Activated CD4-positive, alpha-beta memory T cell treated with anti-CD3 and anti-CD28 coated beads for 36 hours (primary cell): ENCODE data around the gene DNAAF2. TPM values are rescaled to one million over a fixed set of nuclear protein-coding genes. Genes with fewer than 3 reads are reported as not detected.
"Not testable (repeated sequence)": the region's sequence is repeated elsewhere in the genome, so short reads cannot be mapped to it uniquely, and the experiment has no call there.

Source experiments
- CTCF ChIA-PET: fragments of 350-600 bp; sonication (Branson Sonifier 250); formaldehyde crosslinking; loops from one replicate; lab custom pipeline; 2021; ENCODE audit warnings: antibody characterized with exemption, inconsistent platforms; lab: Charles Lee
- POLR2A ChIA-PET: fragments of 350-600 bp; sonication (Branson Sonifier 250); formaldehyde crosslinking; loops from one replicate; lab custom pipeline; 2021; ENCODE audit warnings: antibody characterized with exemption; lab: Charles Lee
- DNase-seq: peaks from one replicate; pipeline ENCODE4 v3.0.0-alpha.2; 2020
- H3K27ac Mint-ChIP-seq: one replicate; pipeline ENCODE4 v1.8.0; 2021; ENCODE audit warnings: mixed read lengths
- H3K27me3 Mint-ChIP-seq: one replicate; pipeline ENCODE4 v1.8.0; 2021; ENCODE audit warnings: mixed read lengths
- H3K36me3 Mint-ChIP-seq: one replicate; pipeline ENCODE4 v1.8.0; 2021; ENCODE audit warnings: mixed read lengths
- H3K4me1 Mint-ChIP-seq: one replicate; pipeline ENCODE4 v1.8.0; 2021; ENCODE audit warnings: low read depth, mixed read lengths
- H3K4me3 Mint-ChIP-seq: one replicate; pipeline ENCODE4 v1.8.0; 2021; ENCODE audit warnings: mild to moderate bottlenecking, mixed read lengths
- H3K9me3 Mint-ChIP-seq: one replicate; pipeline ENCODE4 v1.8.0; 2021; ENCODE audit warnings: mixed read lengths
- intact Hi-C: fragments of 100-400 bp; cut with micrococcal nuclease; formaldehyde crosslinking; loops from one replicate; pipeline ENCODE4 v1.15.1; 2023
- total RNA-seq, 2 experiments: library from RNA; stranded (reverse); gene quantifications; one replicate each; pipeline ENCODE4 v1.2.3, GENCODE V29; 2021

The DNAAF2 gene
- total RNA-seq, 2 experiments from 2014 or later, result 9.9 to 10.4 TPM

- ChIA-PET POLR2A (interaction anchor here (0.9 to 2.9 kb wide), 7 partner anchors 12 to 170 kb away, joined by 3 to 44 read pairs (median 5); partner anchors contain the start of genes KLHDC2, MGAT2, RPL36AL and RPS29), CTCF (interaction anchor here (1.8 to 2.7 kb wide), 3 partner anchors 12 to 36 kb away, joined by 9 to 18 read pairs (median 10); partner anchors contain the start of genes DNAAF2, MGAT2, RPL36AL and RPS29)
- peaks cover 21% of the 10 kb centered on the region for H3K36me3 Mint-ChIP-seq
- DNase-seq, result no peak
- no peaks in the 10 kb centered on the region for H3K27me3 Mint-ChIP-seq
- peaks cover 18% of the 10 kb centered on the region for H3K4me1 Mint-ChIP-seq
- peak overlapping the region; percentile 97 for H3K27ac Mint-ChIP-seq
- H3K4me3 Mint-ChIP-seq, result peak overlapping the region; percentile 96
- H3K9me3 Mint-ChIP-seq, result no peaks in the 10 kb centered on the region
- intact Hi-C loops, result loop anchor here (1.0 kb wide), 3 partner anchors 12 to 36 kb away; partner anchors contain the start of genes MGAT2, RPL36AL and RPS29
Observed at GRCh38 chr14:49598189-49598484, 36.9 kb downstream of the DNAAF2 start.

DNA sequence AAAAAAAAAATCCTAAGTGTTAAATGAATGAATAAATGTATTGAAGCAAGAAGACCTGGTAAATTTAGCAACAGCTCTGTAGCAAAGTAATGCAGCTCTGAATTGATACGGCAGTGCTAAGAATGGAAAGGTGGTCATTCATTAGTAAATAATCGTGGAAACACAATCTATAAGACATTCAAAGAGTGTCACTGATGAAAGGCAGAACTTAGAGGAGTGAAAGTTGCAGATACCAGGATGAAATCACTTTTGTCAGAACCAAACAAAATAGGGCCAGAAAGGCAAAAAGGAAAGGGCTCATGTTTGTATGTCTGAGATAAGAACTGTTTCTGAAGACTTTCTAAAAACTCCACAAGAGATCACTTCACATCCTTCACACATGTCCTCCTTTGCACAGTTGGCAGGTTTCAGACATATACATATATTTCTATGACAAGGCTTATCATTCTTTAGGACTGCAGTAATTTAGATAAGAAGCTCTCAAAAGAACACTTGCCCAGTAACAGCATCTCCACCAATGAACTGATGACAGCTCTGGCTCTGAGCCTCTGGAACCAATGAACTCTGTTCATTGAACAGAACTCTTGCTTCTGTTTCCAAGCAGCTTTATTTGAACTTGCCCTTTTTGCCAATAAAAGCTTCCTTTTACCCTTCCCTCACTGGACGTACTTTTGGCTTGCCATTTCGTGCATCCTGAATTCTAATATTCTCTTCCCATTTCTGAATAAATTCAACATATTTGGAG, 40.5 kb downstream of the DNAAF2 start:
- peaks cover 10% of the 10 kb centered on the region for H3K36me3 Mint-ChIP-seq
- H3K4me3 Mint-ChIP-seq, result no peak overlapping the region
- POLR2A ChIA-PET, result interaction anchor here (0.8 to 2.4 kb wide), 2 partner anchors 8 to 26 kb away, joined by 3 to 10 read pairs; partner anchors contain the start of genes MGAT2, RPL36AL and RPS29
- H3K27me3 Mint-ChIP-seq, result no peaks in the 10 kb centered on the region
- no peaks in the 10 kb centered on the region for H3K9me3 Mint-ChIP-seq
- no peak for DNase-seq
- CTCF ChIA-PET, result interaction anchor here (1.0 to 1.6 kb wide), 2 partner anchors 8 to 133 kb away, joined by 3 to 14 read pairs; partner anchors contain the start of gene RPS29
- no peak overlapping the region for H3K27ac Mint-ChIP-seq
- H3K4me1 Mint-ChIP-seq, result peaks cover 5% of the 10 kb centered on the region
- intact Hi-C loops, result no loop called here

DNA sequence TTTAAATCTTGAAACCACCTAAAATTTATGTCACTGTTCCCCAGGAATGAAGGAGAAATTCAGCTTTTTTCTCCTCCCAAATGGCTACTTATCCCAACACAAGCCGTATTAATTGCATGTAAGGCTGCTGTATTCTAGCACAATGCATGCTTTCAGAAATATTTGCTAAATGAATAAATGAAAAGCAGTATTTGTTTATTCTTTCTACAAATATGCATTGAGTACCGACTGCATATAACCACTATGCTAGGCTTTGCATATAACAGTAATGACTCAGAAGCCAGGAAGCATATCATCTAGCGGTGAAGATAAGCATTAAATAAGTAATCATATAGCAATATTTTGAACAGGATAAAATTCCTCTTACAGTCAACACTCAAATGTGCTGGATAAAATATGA, 42.0 kb downstream of the DNAAF2 start:
- Mint-ChIP-seq H3K36me3 (peaks cover 2% of the 10 kb centered on the region), H3K9me3 (no peaks in the 10 kb centered on the region), H3K27me3 (no peaks in the 10 kb centered on the region), H3K4me1 (peaks cover 5% of the 10 kb centered on the region), H3K4me3 (no peak overlapping the region), H3K27ac (no peak overlapping the region)
- intact Hi-C loops, result no loop called here
- ChIA-PET POLR2A (no interaction called here), CTCF (interaction anchor here (0.7 kb wide), 1 partner anchor 12 kb away, joined by 3 read pairs; no protein-coding TSS in a partner anchor)
- no peak for DNase-seq

GRCh38 chr14:49589387-49589786, 45.7 kb downstream of the DNAAF2 start:
- Mint-ChIP-seq H3K4me1 (peaks cover 14% of the 10 kb centered on the region), H3K27ac (no peak overlapping the region), H3K36me3 (peaks cover 21% of the 10 kb centered on the region), H3K4me3 (no peak overlapping the region), H3K9me3 (no peaks in the 10 kb centered on the region), H3K27me3 (peaks cover 4% of the 10 kb centered on the region)
- DNase-seq, result no peak
- intact Hi-C loops, result loop anchor here (5.0 kb wide), 4 partner anchors 98 to 933 kb away; partner anchors contain the start of genes DMAC2L, L2HGDH, POLE2 and SOS2
- POLR2A ChIA-PET, result no interaction called here
- CTCF ChIA-PET, result no interaction called here

DNA sequence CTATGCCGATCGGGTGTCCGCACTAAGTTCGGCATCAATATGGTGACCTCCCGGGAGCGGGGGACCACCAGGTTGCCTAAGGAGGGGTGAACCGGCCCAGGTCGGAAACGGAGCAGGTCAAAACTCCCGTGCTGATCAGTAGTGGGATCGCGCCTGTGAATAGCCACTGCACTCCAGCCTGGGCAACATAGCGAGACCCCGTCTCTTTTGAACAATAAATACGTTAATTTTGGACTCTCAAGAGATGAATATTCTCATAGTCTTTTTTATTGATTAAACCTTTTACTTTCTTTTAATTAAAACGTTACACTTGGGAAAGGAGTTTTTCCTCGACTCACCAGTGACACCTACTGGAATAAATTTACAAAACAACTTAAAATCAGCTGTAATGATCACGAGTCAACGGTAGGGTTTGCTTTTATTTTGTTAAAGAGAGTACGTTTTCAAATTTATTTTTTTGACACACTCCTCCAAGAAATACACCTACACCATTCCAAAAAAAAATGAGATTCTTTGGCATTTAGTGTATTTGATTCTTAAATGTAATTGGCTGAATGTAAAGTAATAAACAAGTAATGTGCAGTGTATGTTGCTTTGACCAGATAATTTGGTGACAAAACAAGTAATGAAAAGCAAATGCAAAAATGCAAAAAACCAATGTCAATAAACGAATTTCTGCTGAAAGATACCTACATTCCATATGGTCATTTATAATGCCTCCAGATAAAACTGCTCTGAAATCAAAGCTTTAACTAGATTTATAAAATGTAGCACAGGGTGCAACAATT, 48.2 kb downstream of the DNAAF2 start:
- intact Hi-C loops, result loop anchor here (1.0 to 5.0 kb wide), 11 partner anchors 11 to 935 kb away; partner anchors contain the start of genes DMAC2L, KLHDC2, L2HGDH and LRR1
- ChIA-PET POLR2A (interaction anchor here (0.6 to 4.9 kb wide), 12 partner anchors 9 to 494 kb away, joined by 3 to 74 read pairs (median 5); partner anchors contain the start of genes DNAAF2, KLHDC2, LRR1 and MGAT2), CTCF (interaction anchor here (0.7 to 4.5 kb wide), 19 partner anchors 9 to 1168 kb away, joined by 3 to 36 read pairs (median 5); partner anchors contain the start of genes DNAAF2, KLHDC2, LRR1 and MGAT2)
- Mint-ChIP-seq H3K4me1 (peaks cover 37% of the 10 kb centered on the region), H3K4me3 (peak overlapping the region; percentile 87), H3K27ac (peak overlapping the region; percentile 93), H3K27me3 (peaks cover 4% of the 10 kb centered on the region), H3K36me3 (peaks cover 45% of the 10 kb centered on the region), H3K9me3 (no peaks in the 10 kb centered on the region)
- DNase-seq, result no peak

DNA sequence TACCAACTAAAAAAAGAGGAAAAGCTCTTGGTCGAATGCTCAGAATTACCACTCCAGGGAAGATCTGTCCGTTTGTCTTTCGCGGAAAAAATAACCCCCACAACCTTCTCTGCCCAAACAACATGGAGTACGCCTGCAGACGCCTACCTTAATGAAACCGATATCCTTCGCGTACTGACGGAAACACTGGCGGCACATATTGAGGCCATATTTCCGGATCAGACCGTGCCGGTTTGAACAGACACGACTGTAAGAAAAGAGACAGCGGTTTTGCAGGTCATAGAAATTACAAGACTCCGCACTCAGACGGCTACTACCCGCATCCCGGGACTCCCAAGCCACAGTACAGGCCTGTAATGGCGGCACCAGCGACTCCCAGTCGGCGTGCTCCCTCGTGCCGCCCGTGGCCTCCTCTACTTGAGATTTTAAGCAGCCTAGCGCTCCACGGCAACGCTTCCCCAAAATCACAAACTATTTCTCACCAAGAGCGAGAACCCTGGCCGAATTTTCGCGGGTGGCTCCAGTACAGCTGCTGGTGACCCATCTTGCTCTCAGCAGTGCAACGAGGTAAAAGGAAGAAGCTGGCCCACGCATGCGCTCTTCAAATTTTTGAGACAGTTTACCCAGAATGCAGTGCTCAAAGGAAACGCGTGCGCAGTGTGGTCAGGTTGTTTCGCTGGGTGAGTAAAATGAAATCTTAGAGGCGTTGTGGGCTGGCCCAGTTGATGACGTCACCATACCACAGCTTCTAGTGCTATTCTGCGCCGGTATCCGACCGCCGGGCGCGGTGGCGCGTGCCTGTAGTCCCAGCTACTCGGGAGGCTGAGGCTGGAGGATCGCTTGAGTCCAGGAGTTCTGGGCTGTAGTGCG, 49.0 kb downstream of the DNAAF2 start, which contains the start of gene RPS29:
Gene RPS29 (minus strand): TSS at position 578 of the 870 bp plus-strand sequence. CDS start 34 bp downstream, at position 544.
- H3K27me3 Mint-ChIP-seq, result peaks cover 4% of the 10 kb centered on the region
- POLR2A ChIA-PET, result interaction anchor here (0.6 to 4.9 kb wide), 14 partner anchors 10 to 495 kb away, joined by 3 to 74 read pairs (median 5); partner anchors contain the start of genes DNAAF2, KLHDC2, LRR1 and MGAT2
- H3K4me3 Mint-ChIP-seq, result peak within 1 kb of the TSS; percentile 87
- intact Hi-C loops, result loop anchor here (1.0 to 5.0 kb wide), 11 partner anchors 12 to 936 kb away; partner anchors contain the start of genes DMAC2L, KLHDC2, L2HGDH and LRR1
- H3K36me3 Mint-ChIP-seq, result peaks cover 52% of the 10 kb centered on the region
- H3K27ac Mint-ChIP-seq, result peak within 1 kb of the TSS; percentile 93
- DNase-seq, result peak; percentile 99
- H3K4me1 Mint-ChIP-seq, result peaks cover 46% of the 10 kb centered on the region
- no peaks in the 10 kb centered on the region for H3K9me3 Mint-ChIP-seq
- CTCF ChIA-PET, result interaction anchor here (0.6 to 4.5 kb wide), 20 partner anchors 10 to 297 kb away, joined by 3 to 36 read pairs (median 6); partner anchors contain the start of genes DNAAF2, KLHDC2, LRR1 and MGAT2

- H3K9me3 Mint-ChIP-seq, H3K27me3 Mint-ChIP-seq: not testable (repeated sequence)
- CTCF ChIA-PET, result interaction anchor here (0.6 to 4.5 kb wide), 8 partner anchors 36 to 298 kb away, joined by 3 to 36 read pairs (median 5); partner anchors contain the start of genes MGAT2 and RPL36AL
- intact Hi-C loops, result loop anchor here (5.0 kb wide), 4 partner anchors 102 to 937 kb away; partner anchors contain the start of genes DMAC2L, L2HGDH, POLE2 and SOS2
- Mint-ChIP-seq H3K4me1 (peaks cover 50% of the 10 kb centered on the region), H3K4me3 (peak overlapping the region; percentile 87), H3K27ac (peak overlapping the region; percentile 93), H3K36me3 (peaks cover 53% of the 10 kb centered on the region)
- peak; percentile 52 for DNase-seq
- POLR2A ChIA-PET, result interaction anchor here (0.6 to 4.9 kb wide), 9 partner anchors 9 to 277 kb away, joined by 3 to 74 read pairs (median 6); partner anchors contain the start of genes DNAAF2, KLHDC2, LRR1 and MGAT2
Observed at GRCh38 chr14:49584981-49585640, 49.9 kb downstream of the DNAAF2 start.

- ChIA-PET CTCF (interaction anchor here (1.0 kb wide), 1 partner anchor 122 kb away, joined by 4 read pairs; no protein-coding TSS in a partner anchor), POLR2A (interaction anchor here (1.8 to 4.9 kb wide), 3 partner anchors 14 to 40 kb away, joined by 6 to 74 read pairs (median 44); partner anchors contain the start of genes LRR1, MGAT2 and RPL36AL)
- intact Hi-C loops, result no loop called here
- Mint-ChIP-seq H3K27me3 (peaks cover 4% of the 10 kb centered on the region), H3K4me1 (peaks cover 55% of the 10 kb centered on the region), H3K9me3 (no peaks in the 10 kb centered on the region), H3K27ac (peak overlapping the region; percentile 93), H3K36me3 (peaks cover 54% of the 10 kb centered on the region), H3K4me3 (peak overlapping the region; percentile 87)
- DNase-seq, result no peak
Observed at GRCh38 chr14:49584058-49584457, 51.0 kb downstream of the DNAAF2 start.

DNA sequence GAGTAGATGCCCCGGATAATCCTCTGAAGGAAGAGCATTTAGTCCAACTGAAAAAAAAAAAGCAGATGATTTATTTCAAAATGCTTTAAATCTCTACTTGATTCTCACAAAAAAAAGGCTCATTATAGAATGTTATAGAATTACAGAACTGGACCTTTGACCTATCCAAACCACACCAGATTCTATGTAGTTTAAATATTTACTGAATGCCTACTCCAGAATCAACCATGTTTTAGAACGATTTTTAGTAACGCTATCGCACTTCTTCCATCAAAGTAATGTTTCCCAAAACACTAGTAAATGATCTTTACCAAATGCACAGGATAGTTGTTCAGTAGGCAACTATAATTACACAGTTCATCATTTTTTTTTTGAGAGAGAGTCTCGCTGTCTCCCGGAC, 51.4 kb downstream of the DNAAF2 start:
- Mint-ChIP-seq H3K27ac (peak overlapping the region; percentile 93), H3K4me1 (peaks cover 59% of the 10 kb centered on the region), H3K36me3 (peaks cover 54% of the 10 kb centered on the region), H3K27me3 (peaks cover 4% of the 10 kb centered on the region), H3K4me3 (peak overlapping the region; percentile 87), H3K9me3 (no peaks in the 10 kb centered on the region)
- intact Hi-C loops, result no loop called here
- POLR2A ChIA-PET, result no interaction called here
- DNase-seq, result no peak
- CTCF ChIA-PET, result no interaction called here
